Subcutaneous abdominal adipose tissue (tissue), 5 donors: Measurements from ENCODE around the gene FGF12.

Source experiments
- H3K27ac ChIP-seq: one replicate; pipeline ENCODE4 v1.7.0; 2013; ENCODE audit warnings: low read depth, mild to moderate bottlenecking, inconsistent platforms, low read length, moderate library complexity
- H3K27me3 ChIP-seq, 5 donors: one replicate each; pipeline ENCODE4 v1.7.0; 2013; ENCODE audit warnings: low read length in 5 of 5, inconsistent platforms in 1 of 5; ENCODE audit not compliant: control insufficient read depth in 5 of 5, insufficient read depth in 4 of 5
- H3K36me3 ChIP-seq, 5 donors: one replicate each; pipeline ENCODE4 v1.7.0; 2013; ENCODE audit warnings: low read length in 5 of 5; ENCODE audit not compliant: control insufficient read depth in 5 of 5, insufficient read depth in 5 of 5
- H3K4me1 ChIP-seq, 5 donors: one replicate each; pipeline ENCODE4 v1.7.0; 2013; ENCODE audit warnings: low read length in 5 of 5, mild to moderate bottlenecking in 3 of 5, moderate library complexity in 1 of 5; ENCODE audit not compliant: control insufficient read depth in 5 of 5, insufficient read depth in 5 of 5
- H3K4me3 ChIP-seq, 5 donors: one replicate each; pipeline ENCODE4 v1.7.0; 2013; ENCODE audit warnings: low read length in 5 of 5, low read depth in 1 of 5
- H3K9ac ChIP-seq, 5 donors: one replicate each; pipeline ENCODE4 v1.7.0; 2013; ENCODE audit warnings: low read length in 5 of 5, mild to moderate bottlenecking in 4 of 5, moderate library complexity in 3 of 5
- H3K9me3 ChIP-seq, 5 donors: one replicate each; pipeline ENCODE4 v1.7.0; 2013; ENCODE audit warnings: low read length in 5 of 5; ENCODE audit not compliant: control insufficient read depth in 5 of 5
- donor health status: healthy.
- donor health status: healthy.
- donor health status: healthy.
- donor health status: healthy.
- donor health status: healthy.

The FGF12 gene

GRCh38 chr3:192130534-192131132 lies 596.7 kb downstream of the FGF12 start:
- Histone ChIP-seq H3K9ac (no peak overlapping the region), H3K27ac (no peak overlapping the region), H3K4me1 (no peaks in the 10 kb centered on the region), H3K9me3 (no peaks in the 10 kb centered on the region), H3K27me3 (no peaks in the 10 kb centered on the region), H3K36me3 (no peaks in the 10 kb centered on the region), H3K4me3 (no peak overlapping the region)

- Histone ChIP-seq H3K4me3 (no peak overlapping the region), H3K36me3 (no peaks in the 10 kb centered on the region), H3K4me1 (no peaks in the 10 kb centered on the region), H3K27me3 (no peaks in the 10 kb centered on the region), H3K9me3 (no peaks in the 10 kb centered on the region), H3K27ac (no peak overlapping the region), H3K9ac (no peak overlapping the region)
Measured at GRCh38 chr3:192129586-192129985, 597.8 kb downstream of the FGF12 start.

- no peaks in the 10 kb centered on the region for H3K36me3 ChIP-seq
- no peak overlapping the region for H3K27ac ChIP-seq
- H3K9me3 ChIP-seq, result no peaks in the 10 kb centered on the region
- no peaks in the 10 kb centered on the region for H3K4me1 ChIP-seq
- no peak overlapping the region for H3K9ac ChIP-seq
- no peaks in the 10 kb centered on the region for H3K27me3 ChIP-seq
- H3K4me3 ChIP-seq, result no peak overlapping the region
Measured at GRCh38 chr3:192128922-192129321, 598.4 kb downstream of the FGF12 start.

GRCh38 chr3:192128060-192128459 lies 599.3 kb downstream of the FGF12 start:
- Histone ChIP-seq H3K4me1 (no peaks in the 10 kb centered on the region), H3K27ac (no peak overlapping the region), H3K4me3 (no peak overlapping the region), H3K27me3 (no peaks in the 10 kb centered on the region), H3K36me3 (no peaks in the 10 kb centered on the region), H3K9ac (no peak overlapping the region), H3K9me3 (no peaks in the 10 kb centered on the region)

- no peak overlapping the region for H3K9ac ChIP-seq
- H3K4me1 ChIP-seq, result no peaks in the 10 kb centered on the region
- no peaks in the 10 kb centered on the region for H3K27me3 ChIP-seq
- no peak overlapping the region for H3K27ac ChIP-seq
- H3K9me3 ChIP-seq, result no peaks in the 10 kb centered on the region
- no peaks in the 10 kb centered on the region for H3K36me3 ChIP-seq
- H3K4me3 ChIP-seq, result no peak overlapping the region
Measured at GRCh38 chr3:192122832-192123594, 604.3 kb downstream of the FGF12 start.

DNA sequence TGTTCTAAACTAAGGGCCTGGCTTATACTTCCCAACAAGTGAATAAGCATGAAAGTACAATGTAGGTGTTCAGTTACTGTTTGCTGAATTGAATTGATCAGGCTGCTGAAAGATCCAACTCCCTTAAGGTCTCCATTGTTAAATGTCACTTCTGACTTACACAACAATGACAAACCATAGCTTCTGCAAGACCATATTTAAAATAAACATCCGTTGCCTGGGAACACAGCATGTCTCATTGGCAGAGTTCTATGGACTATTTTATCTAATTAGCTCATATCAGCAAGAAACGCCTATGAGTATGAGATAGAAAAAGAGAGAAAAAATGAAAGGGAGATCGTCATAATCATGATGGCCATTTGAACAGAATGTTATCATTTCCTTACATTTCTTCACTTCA lies 605.4 kb downstream of the FGF12 start:
- no peak overlapping the region for H3K9ac ChIP-seq
- no peak overlapping the region for H3K27ac ChIP-seq
- no peaks in the 10 kb centered on the region for H3K4me1 ChIP-seq
- H3K27me3 ChIP-seq, result no peaks in the 10 kb centered on the region
- H3K9me3 ChIP-seq, result no peaks in the 10 kb centered on the region
- H3K36me3 ChIP-seq, result no peaks in the 10 kb centered on the region
- H3K4me3 ChIP-seq, result no peak overlapping the region

DNA sequence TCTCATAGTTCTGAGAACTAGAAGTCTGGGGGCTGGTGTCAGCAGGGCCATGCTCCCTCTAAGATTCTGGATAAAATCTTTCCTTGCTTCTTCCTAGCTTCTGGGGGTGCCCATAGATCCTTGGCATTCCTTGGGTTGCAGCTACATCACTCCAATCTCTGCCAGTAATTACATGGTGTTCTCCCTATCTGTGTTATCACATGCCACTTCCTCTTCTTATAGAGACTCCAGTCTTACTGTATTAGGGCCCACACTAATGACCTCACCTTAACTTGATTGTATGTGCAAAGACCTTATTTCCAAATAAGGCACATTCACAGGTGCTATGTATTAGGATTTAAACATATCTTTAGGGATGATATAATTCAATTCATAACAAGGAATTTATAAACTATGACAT lies 618.5 kb downstream of the FGF12 start:
- no peak overlapping the region for H3K9ac ChIP-seq
- no peak overlapping the region for H3K4me3 ChIP-seq
- H3K4me1 ChIP-seq, result no peaks in the 10 kb centered on the region
- no peaks in the 10 kb centered on the region for H3K27me3 ChIP-seq
- no peak overlapping the region for H3K27ac ChIP-seq
- H3K9me3 ChIP-seq, result peaks cover 0 to 3% (median 0%) of the 10 kb centered on the region in 5 donors
- no peaks in the 10 kb centered on the region for H3K36me3 ChIP-seq

DNA sequence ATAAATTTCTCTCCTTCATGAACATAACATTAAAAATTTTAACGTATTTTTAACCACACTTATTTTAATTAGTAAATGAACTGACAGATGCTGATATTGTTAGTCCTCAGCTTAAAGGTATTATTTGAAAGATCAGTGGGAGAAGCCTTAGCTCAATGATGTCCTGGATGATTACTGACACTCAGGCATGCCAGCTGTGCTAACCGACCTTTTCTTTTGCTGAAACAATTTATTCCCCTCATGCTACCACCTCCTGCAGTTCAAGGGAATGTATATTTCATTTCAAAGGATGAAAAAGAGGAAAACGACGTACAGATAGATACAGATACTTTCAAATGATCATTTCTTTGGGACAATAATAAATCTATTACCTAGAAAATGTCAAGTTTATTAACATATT lies 620.8 kb downstream of the FGF12 start:
- no peak overlapping the region for H3K27ac ChIP-seq
- no peaks in the 10 kb centered on the region for H3K36me3 ChIP-seq
- no peaks in the 10 kb centered on the region for H3K4me1 ChIP-seq
- H3K27me3 ChIP-seq, result no peaks in the 10 kb centered on the region
- H3K4me3 ChIP-seq, result no peak overlapping the region
- no peak overlapping the region for H3K9ac ChIP-seq
- no peaks in the 10 kb centered on the region for H3K9me3 ChIP-seq

- H3K4me1 ChIP-seq, result no peaks in the 10 kb centered on the region
- no peak overlapping the region for H3K27ac ChIP-seq
- H3K27me3 ChIP-seq, result no peaks in the 10 kb centered on the region
- H3K9me3 ChIP-seq, result no peaks in the 10 kb centered on the region
- H3K4me3 ChIP-seq, result no peak overlapping the region
- H3K36me3 ChIP-seq, result no peaks in the 10 kb centered on the region
- no peak overlapping the region for H3K9ac ChIP-seq
Measured at GRCh38 chr3:192092388-192093005, 634.8 kb downstream of the FGF12 start.

GRCh38 chr3:192091831-192092230 lies 635.5 kb downstream of the FGF12 start:
- H3K27me3 ChIP-seq, result no peaks in the 10 kb centered on the region
- H3K9me3 ChIP-seq, result no peaks in the 10 kb centered on the region
- no peaks in the 10 kb centered on the region for H3K36me3 ChIP-seq
- no peak overlapping the region for H3K27ac ChIP-seq
- no peak overlapping the region for H3K9ac ChIP-seq
- H3K4me3 ChIP-seq, result no peak overlapping the region
- no peaks in the 10 kb centered on the region for H3K4me1 ChIP-seq
